Liver (tissue), 9 donors: Measurements from ENCODE around the gene EBF3. TPM values are rescaled to one million over a fixed set of nuclear protein-coding genes. Genes with fewer than 3 reads are reported as not detected.

ENCODE experiments used
- DNase-seq: peaks from one replicate; pipeline ENCODE4 v3.0.0-alpha.2; 2017; ENCODE audit warnings: low spot score
- H3K27ac ChIP-seq, 2 donors: one replicate each; pipeline ENCODE4 v1.7.0; 2013; ENCODE audit warnings: inconsistent platforms in 2 of 2, low read length in 2 of 2, control low read depth in 1 of 2, low read depth in 1 of 2, mild to moderate bottlenecking in 1 of 2
- H3K27me3 ChIP-seq, 4 donors: one replicate each; pipeline versions ENCODE4 v1.6.1 to v1.7.0; 2013; ENCODE audit warnings: low read length in 3 of 4, inconsistent platforms in 1 of 4, mild to moderate bottlenecking in 1 of 4, moderate library complexity in 1 of 4; ENCODE audit not compliant: control insufficient read depth in 4 of 4, insufficient read depth in 4 of 4
- H3K36me3 ChIP-seq, 4 donors: one replicate each; pipeline versions ENCODE4 v1.6.1 to v1.7.0; 2013; ENCODE audit warnings: low read length in 3 of 4, mild to moderate bottlenecking in 3 of 4, low read depth in 1 of 4, moderate library complexity in 1 of 4; ENCODE audit not compliant: control insufficient read depth in 4 of 4, insufficient read depth in 3 of 4
- H3K4me1 ChIP-seq, 4 donors: one replicate each; pipeline versions ENCODE4 v1.6.1 to v1.7.0; 2013; ENCODE audit warnings: low read length in 3 of 4, mild to moderate bottlenecking in 3 of 4, moderate library complexity in 1 of 4; ENCODE audit not compliant: control insufficient read depth in 4 of 4, insufficient read depth in 4 of 4
- H3K4me3 ChIP-seq, 3 donors: one replicate each; pipeline versions ENCODE4 v1.6.1 to v1.7.0; 2013; ENCODE audit warnings: low read length in 3 of 3, control low read depth in 1 of 3, low read depth in 1 of 3, mild to moderate bottlenecking in 1 of 3
- H3K9ac ChIP-seq, 2 donors: one replicate each; pipeline ENCODE4 v1.7.0; 2013; ENCODE audit warnings: low read length in 2 of 2, mild to moderate bottlenecking in 2 of 2, moderate library complexity in 2 of 2, control low read depth in 1 of 2, low read depth in 1 of 2
- H3K9me3 ChIP-seq, 4 donors: one replicate each; pipeline versions ENCODE4 v1.6.1 to v1.7.0; 2013; ENCODE audit warnings: low read length in 3 of 4; ENCODE audit not compliant: control insufficient read depth in 4 of 4
- ATF3 ChIP-seq: IDR thresholded peaks from 2 replicates; pipeline ENCODE4 v1.6.1; 2016; ENCODE audit warnings: antibody characterized with exemption
- CTCF ChIP-seq: fragments of 150-350 bp; IDR thresholded peaks from 2 replicates; pipeline ENCODE4 v1.5.1; 2017; ENCODE audit warnings: improper control_type of control experiment, low read depth, low read length; ENCODE audit not compliant: missing input control
- EGR1 ChIP-seq, 2 donors: IDR thresholded peaks; 2 replicates each; pipeline ENCODE4 v1.6.1; 2016 to 2018; ENCODE audit warnings: antibody characterized with exemption in 2 of 2, low read depth in 2 of 2
- FOXA1 ChIP-seq: IDR thresholded peaks from 2 replicates; pipeline ENCODE4 v1.6.1; 2016; ENCODE audit warnings: antibody characterized with exemption
- FOXA2 ChIP-seq: IDR thresholded peaks from 2 replicates; pipeline ENCODE4 v1.6.1; 2016; ENCODE audit warnings: antibody characterized with exemption
- GABPA ChIP-seq, 2 donors: IDR thresholded peaks in 1 of 2; conservative IDR thresholded peaks in 1 of 2; 2 replicates each; pipeline ENCODE4 v1.6.1; 2016; ENCODE audit warnings: antibody characterized with exemption in 2 of 2, mild to moderate bottlenecking in 1 of 2, moderate library complexity in 1 of 2
- HNF4A ChIP-seq, 2 donors: conservative IDR thresholded peaks; 2 replicates each; pipeline ENCODE4 v1.6.1; 2016; ENCODE audit warnings: antibody characterized with exemption in 2 of 2, mild to moderate bottlenecking in 2 of 2
- HNF4G ChIP-seq: IDR thresholded peaks from 2 replicates; pipeline ENCODE4 v1.6.1; 2016; ENCODE audit warnings: antibody characterized with exemption
- JUND ChIP-seq, 2 donors: IDR thresholded peaks; 2 replicates each; pipeline ENCODE4 v1.6.1; 2016; ENCODE audit warnings: antibody characterized with exemption in 2 of 2
- NR2F2 ChIP-seq: IDR thresholded peaks from 2 replicates; pipeline ENCODE4 v1.6.1; 2016; ENCODE audit warnings: antibody characterized with exemption
- RAD21 ChIP-seq, 2 donors: IDR thresholded peaks; 2 replicates each; pipeline ENCODE4 v1.6.1; 2016; ENCODE audit warnings: antibody characterized with exemption in 2 of 2, mild to moderate bottlenecking in 2 of 2
- RXRA ChIP-seq, 2 donors: IDR thresholded peaks; 2 replicates each; pipeline ENCODE4 v1.6.1; 2017 to 2018; ENCODE audit warnings: antibody characterized with exemption in 2 of 2, mild to moderate bottlenecking in 1 of 2
- SP1 ChIP-seq: IDR thresholded peaks from 2 replicates; pipeline ENCODE4 v1.6.1; 2018; ENCODE audit warnings: antibody characterized with exemption, mild to moderate bottlenecking
- TAF1 ChIP-seq: conservative IDR thresholded peaks from 2 replicates; pipeline ENCODE4 v1.6.1; 2016; ENCODE audit warnings: antibody characterized with exemption, mild to moderate bottlenecking
- YY1 ChIP-seq: IDR thresholded peaks from 2 replicates; pipeline ENCODE4 v1.6.1; 2016; ENCODE audit warnings: antibody characterized with exemption, mild to moderate bottlenecking
- ZBTB33 ChIP-seq: IDR thresholded peaks from 2 replicates; pipeline ENCODE4 v1.6.1; 2016; ENCODE audit warnings: antibody characterized with exemption
- WGBS: extraction: QIAGEN DNeasy Blood & Tissue Kit; methylation state at CpG from one replicate; pipeline ENCODE4 v1.1.7; 2013; 5-methylcytosine and 5-hydroxymethylcytosine counted together
- polyA plus RNA-seq, 2 donors: library from polyadenylated mRNA; stranded (reverse) in 1 of 2; unstranded in 1 of 2; fragments of 200-250 nt in 1 of 2; fragments of >200 nt in 1 of 2; fragmentation: Nextera tagmentation in 1 of 2; extraction: Ambion mirVana in 1 of 2; gene quantifications; one replicate each; pipeline versions ENCODE4 v1.2.1 to v1.2.3, GENCODE V29; 2013 to 2015
- total RNA-seq, 2 donors: library from RNA; depleted of rRNA; stranded (reverse); fragments of >200 nt; gene quantifications; one replicate each; pipeline ENCODE4 v1.2.3, GENCODE V29; 2014
- TF ChIP-seq, protein P1 (sequence below): IDR thresholded peaks from 2 replicates; pipeline ENCODE4 v1.6.1; 2016; ENCODE audit warnings: antibody characterized with exemption
- TF ChIP-seq, protein P2 (sequence below): IDR thresholded peaks from 2 replicates; pipeline ENCODE4 v1.6.1; 2016; ENCODE audit warnings: antibody characterized with exemption, mild to moderate bottlenecking
- donor health status: healthy.
- donor health status: healthy.
- donor health status: healthy.
- donor health status: healthy.
- donor health status: healthy.

EBF3 gene
- total and polyA plus RNA-seq, 4 donors = 0.02 to 0.08 TPM; not detected in 2

DNA sequence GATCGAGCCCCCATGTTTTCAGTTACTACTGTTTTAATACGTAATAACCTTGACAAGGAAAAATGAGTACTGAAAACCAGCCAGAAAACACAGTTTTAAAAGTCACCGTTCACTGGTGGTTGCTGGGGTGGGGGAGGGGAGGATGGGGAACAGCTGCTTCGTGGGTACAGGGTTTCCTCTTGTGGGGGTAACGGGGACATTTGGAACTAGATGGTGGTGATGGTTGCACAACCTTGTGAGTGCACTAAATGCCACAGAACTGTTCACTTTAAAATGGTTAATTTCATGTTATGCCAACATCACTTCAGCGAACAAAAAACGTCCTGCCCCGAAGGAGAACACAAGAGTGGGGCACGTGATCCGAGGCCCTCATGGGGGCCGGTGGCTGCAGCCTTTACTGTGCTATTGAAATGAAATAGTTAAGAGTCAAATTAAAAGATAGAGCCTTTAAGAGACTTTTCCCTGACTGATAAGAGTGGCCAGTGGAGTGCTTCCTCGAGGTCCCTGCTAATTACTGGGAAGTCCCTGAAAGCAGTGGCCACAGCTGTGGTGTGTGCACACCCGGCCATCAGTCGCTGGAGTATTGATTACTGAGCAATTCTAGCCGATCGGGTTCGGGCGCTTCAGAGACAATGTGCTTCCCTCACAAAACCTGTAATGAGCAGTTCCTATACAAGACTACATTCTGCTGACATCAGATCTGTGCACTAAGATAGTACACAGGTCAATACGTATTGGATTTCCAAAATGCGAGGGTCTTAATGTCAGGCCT, 80.3 kb downstream of the EBF3 start:
- Histone ChIP-seq H3K4me3 (no peak overlapping the region), H3K4me1 (no peaks in the 10 kb centered on the region), H3K27ac (no peak overlapping the region), H3K36me3 (no peaks in the 10 kb centered on the region), H3K9me3 (no peaks in the 10 kb centered on the region), H3K27me3 (no peaks in the 10 kb centered on the region), H3K9ac (no peak overlapping the region)
- no peak for DNase-seq
- WGBS = 45% methylated on average over 20 of the region's 20 CpGs
- TF ChIP-seq GABPA (IDR thresholded peaks at IDR 0.05 in 1 of 2, conservative IDR thresholded peaks at IDR 0.05 in 1 of 2) = no peak
- no peak for TF ChIP-seq JUND (IDR thresholded peaks at IDR 0.05)
- TF ChIP-seq SP1 = no peak
- TF ChIP-seq FOXA2 = no peak
- no peak for TF ChIP-seq ATF3
- no peak for TF ChIP-seq YY1
- TF ChIP-seq TAF1 = no peak
- no peak for TF ChIP-seq CTCF
- no peak for TF ChIP-seq RAD21 (IDR thresholded peaks at IDR 0.05)
- TF ChIP-seq EGR1 (IDR thresholded peaks at IDR 0.05; ENCODE audit: low read depth in 2 of 2) = no peak

DNA sequence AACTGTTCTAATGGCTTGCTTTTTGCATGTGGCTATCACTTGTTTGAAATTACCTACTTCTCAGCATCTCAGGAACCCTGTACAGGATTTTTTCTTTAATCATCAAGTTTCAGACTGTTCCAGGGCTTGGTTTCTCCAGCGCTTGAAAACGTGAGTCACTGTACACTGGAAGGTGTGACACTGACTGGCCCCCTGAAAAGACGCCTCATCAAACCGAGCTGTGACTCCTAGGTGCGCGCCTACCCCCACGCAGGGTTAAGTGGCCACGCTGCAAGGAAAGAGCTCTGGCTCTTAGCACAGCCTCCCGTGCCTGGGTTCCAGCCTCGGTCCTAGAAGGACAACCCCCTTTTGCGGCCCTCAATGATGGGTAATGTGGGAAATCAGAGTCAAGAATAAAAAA, 81.0 kb downstream of the EBF3 start:
- H3K36me3 ChIP-seq = no peaks in the 10 kb centered on the region
- DNase-seq = no peak
- H3K9me3 ChIP-seq = no peaks in the 10 kb centered on the region
- no peaks in the 10 kb centered on the region for H3K4me1 ChIP-seq
- H3K4me3 ChIP-seq = no peak overlapping the region
- no peak overlapping the region for H3K9ac ChIP-seq
- TF ChIP-seq TAF1 = no peak
- TF ChIP-seq ATF3 = no peak
- no peak for TF ChIP-seq FOXA2
- no peak for TF ChIP-seq HNF4G
- no peak for TF ChIP-seq CTCF
- TF ChIP-seq, protein P1, sequence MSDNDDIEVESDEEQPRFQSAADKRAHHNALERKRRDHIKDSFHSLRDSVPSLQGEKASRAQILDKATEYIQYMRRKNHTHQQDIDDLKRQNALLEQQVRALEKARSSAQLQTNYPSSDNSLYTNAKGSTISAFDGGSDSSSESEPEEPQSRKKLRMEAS = no peak
- TF ChIP-seq SP1 = no peak
- TF ChIP-seq, protein P2, sequence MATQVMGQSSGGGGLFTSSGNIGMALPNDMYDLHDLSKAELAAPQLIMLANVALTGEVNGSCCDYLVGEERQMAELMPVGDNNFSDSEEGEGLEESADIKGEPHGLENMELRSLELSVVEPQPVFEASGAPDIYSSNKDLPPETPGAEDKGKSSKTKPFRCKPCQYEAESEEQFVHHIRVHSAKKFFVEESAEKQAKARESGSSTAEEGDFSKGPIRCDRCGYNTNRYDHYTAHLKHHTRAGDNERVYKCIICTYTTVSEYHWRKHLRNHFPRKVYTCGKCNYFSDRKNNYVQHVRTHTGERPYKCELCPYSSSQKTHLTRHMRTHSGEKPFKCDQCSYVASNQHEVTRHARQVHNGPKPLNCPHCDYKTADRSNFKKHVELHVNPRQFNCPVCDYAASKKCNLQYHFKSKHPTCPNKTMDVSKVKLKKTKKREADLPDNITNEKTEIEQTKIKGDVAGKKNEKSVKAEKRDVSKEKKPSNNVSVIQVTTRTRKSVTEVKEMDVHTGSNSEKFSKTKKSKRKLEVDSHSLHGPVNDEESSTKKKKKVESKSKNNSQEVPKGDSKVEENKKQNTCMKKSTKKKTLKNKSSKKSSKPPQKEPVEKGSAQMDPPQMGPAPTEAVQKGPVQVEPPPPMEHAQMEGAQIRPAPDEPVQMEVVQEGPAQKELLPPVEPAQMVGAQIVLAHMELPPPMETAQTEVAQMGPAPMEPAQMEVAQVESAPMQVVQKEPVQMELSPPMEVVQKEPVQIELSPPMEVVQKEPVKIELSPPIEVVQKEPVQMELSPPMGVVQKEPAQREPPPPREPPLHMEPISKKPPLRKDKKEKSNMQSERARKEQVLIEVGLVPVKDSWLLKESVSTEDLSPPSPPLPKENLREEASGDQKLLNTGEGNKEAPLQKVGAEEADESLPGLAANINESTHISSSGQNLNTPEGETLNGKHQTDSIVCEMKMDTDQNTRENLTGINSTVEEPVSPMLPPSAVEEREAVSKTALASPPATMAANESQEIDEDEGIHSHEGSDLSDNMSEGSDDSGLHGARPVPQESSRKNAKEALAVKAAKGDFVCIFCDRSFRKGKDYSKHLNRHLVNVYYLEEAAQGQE = no peak
- no peak for TF ChIP-seq YY1
- no peak for TF ChIP-seq RAD21 (IDR thresholded peaks at IDR 0.05)
- no peak for TF ChIP-seq FOXA1
- no peak for TF ChIP-seq ZBTB33
- TF ChIP-seq EGR1 (IDR thresholded peaks at IDR 0.05; ENCODE audit: low read depth in 2 of 2) = no peak
- TF ChIP-seq JUND (IDR thresholded peaks at IDR 0.05) = no peak
- TF ChIP-seq RXRA (IDR thresholded peaks at IDR 0.05) = no peak
- TF ChIP-seq NR2F2 = no peak
- TF ChIP-seq GABPA (IDR thresholded peaks at IDR 0.05 in 1 of 2, conservative IDR thresholded peaks at IDR 0.05 in 1 of 2) = no peak
- no peak for TF ChIP-seq HNF4A (conservative IDR thresholded peaks at IDR 0.05)
- 84% methylated on average over 11 of the region's 11 CpGs for WGBS
- H3K27ac ChIP-seq = no peak overlapping the region
- no peaks in the 10 kb centered on the region for H3K27me3 ChIP-seq
